GM18505 (cell line): ENCODE measurements around the gene LRRC41.
"Not testable (repeated sequence)": the region's sequence is repeated elsewhere in the genome, so short reads cannot be mapped to it uniquely, and the experiment has no call there.

Experiments
- ATAC-seq: cut with Tn5 transposase; IDR thresholded peaks from one replicate; pipeline ENCODE4 v1.9.1; 2021; ENCODE audit not compliant: unreplicated experiment
- POLR2A ChIP-seq: IDR thresholded peaks from 4 replicates; pipeline ENCODE4 v1.6.1; 2011; ENCODE audit warnings: borderline replicate concordance; ENCODE audit not compliant: insufficient read depth, insufficient read length; ENCODE audit errors: extremely low read depth

LRRC41 gene

DNA sequence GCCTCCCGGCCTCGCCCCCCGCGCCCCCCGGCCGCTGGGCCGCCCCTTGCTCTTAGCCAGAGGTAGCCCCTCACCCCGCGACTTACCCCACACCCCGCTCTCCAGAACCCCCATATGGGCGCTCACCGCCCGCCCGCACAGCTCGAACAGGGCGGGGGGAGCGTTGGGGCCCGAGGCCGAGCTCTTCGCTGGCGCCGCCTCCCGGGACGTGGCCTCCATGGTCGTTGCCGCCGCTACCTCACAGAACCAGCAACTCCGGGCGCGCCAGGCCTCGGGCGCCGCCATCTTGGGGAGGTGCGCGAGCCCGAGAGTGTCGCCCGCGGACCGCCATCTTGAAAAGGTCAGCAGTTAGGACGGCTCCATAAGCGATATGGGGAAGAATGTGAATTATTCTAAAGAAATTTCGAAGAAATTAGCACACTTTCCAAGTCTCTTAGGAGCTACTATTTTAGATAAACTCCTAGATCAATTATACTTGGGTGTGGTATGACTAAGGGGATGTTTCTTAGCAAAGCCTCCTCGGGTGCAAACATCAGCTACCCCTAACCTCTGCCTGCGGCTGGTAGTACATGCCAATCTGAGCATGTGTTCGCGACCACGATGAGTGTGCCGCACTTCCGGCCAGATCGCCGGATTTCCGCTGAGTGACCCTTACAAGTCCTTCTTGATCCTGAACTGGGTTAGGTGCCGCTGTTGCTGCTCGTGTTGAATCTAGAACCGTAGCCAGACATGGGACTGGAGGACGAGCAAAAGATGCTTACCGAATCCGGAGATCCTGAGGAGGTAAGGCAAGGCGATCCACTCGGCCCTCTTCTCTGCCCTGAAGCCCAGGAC, at the start of gene LRRC41, which contains the start of gene UQCRH:
LRRC41 (minus strand) TSS at position 579 of the 834 bp plus-strand sequence; CDS start at position 285, 294 bp downstream.
UQCRH (plus strand) TSS at position 661 of the 834 bp plus-strand sequence; CDS start at position 730, 69 bp downstream.
- peak; percentile 76 for TF ChIP-seq POLR2A

GRCh38 chr1:46352363-46352762, 48.9 kb upstream of the LRRC41 start:
- no peak for TF ChIP-seq POLR2A
- no peak for ATAC-seq

More for the DNA sequence above, at the start of gene LRRC41, which contains the start of gene UQCRH:
- ATAC-seq: peak; percentile 78

GRCh38 chr1:46345281-46345680, 41.9 kb upstream of the LRRC41 start:
- ATAC-seq: no peak
- TF ChIP-seq POLR2A: no peak

DNA sequence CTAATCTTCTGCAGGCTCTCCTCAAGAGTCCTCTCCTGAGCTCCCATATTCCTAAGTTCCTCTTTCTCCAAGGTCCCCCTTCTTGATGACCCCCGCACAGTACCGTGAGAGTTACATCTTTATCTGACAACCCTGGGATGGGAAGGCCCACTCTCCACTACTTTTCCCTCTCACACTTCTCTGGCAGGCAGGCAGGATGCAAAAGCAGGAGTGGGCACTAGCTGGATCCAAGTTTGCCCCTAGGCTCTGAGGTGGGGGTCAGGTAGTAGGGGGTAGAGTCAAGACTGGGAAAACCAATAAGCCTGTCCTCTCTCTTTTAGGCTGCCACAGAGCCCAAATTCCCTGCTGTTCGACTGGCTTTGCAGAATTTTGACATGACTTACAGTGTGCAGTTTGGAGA, 41.1 kb upstream of the LRRC41 start:
- TF ChIP-seq POLR2A: no peak
- no peak for ATAC-seq

DNA sequence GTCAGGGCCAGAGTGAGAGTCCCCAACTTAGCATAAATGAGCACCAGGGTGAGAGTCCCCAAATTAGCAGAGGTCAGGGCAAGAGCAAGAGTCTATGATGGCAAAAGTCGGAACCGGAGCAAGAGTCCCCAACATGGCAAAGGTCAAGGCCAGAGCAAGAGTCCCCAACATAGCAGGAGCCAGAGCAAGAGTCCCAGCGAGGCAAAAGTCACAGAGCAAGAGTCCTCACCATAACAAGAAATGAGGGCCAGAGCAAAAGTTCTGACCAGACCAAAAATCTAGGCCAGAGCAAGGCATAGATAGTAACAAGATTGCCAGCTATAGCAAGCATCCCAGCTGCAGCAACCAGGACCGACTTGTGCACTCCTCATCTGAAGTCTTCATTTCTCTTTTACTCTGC, 40.3 kb upstream of the LRRC41 start:
- no peak for ATAC-seq
- no peak for TF ChIP-seq POLR2A

DNA sequence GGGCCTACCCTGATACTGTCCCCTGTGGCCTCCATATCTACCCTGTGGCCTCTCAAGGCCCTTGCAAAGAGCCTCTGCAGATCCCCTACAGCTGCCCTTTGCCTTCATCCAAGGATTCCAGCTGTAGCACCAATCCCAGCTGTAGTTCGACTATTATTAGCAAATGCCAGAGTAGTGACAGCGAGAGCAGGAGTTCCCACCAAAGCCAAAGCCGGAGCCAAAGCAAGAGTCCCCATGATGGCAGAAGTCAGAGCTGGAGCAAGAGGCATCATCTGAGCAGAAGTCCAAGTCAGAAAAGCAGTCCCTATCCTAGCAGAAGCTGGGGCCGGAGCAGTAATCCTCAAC, 39.9 kb upstream of the LRRC41 start:
- no peak for TF ChIP-seq POLR2A
- no peak for ATAC-seq

- TF ChIP-seq POLR2A: no peak
- no peak for ATAC-seq
These were observed 39.4 kb upstream of the LRRC41 start for GRCh38 chr1:46342677-46343350.

DNA sequence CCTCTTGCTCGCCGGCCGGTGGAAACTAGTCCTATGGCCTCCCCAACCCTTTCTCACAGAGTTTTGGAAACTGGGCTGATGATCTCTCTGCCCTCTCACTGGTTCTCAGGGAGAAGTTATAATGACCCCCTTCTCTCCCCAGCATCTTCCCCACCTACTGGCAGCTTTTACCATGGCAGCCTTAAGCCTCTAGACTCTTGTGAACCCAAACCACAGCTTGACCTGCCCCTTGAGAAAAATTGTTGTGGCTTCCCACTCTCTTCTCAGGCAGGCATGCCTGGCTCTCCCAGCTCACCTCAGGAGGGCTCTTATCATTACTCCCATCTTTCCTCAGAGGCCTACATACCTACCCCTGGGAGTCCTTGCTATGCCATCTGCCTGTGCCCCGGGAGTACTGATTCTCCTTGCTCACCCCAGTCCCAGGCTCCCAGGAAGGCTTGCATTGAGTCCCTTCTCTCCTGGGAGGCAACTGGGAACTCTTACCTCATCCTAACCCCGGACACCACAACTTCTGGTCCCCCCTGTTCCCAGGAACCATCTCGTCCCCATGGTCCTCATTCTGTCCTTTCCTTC, 38.8 kb upstream of the LRRC41 start:
- no peak for ATAC-seq
- no peak for TF ChIP-seq POLR2A

DNA sequence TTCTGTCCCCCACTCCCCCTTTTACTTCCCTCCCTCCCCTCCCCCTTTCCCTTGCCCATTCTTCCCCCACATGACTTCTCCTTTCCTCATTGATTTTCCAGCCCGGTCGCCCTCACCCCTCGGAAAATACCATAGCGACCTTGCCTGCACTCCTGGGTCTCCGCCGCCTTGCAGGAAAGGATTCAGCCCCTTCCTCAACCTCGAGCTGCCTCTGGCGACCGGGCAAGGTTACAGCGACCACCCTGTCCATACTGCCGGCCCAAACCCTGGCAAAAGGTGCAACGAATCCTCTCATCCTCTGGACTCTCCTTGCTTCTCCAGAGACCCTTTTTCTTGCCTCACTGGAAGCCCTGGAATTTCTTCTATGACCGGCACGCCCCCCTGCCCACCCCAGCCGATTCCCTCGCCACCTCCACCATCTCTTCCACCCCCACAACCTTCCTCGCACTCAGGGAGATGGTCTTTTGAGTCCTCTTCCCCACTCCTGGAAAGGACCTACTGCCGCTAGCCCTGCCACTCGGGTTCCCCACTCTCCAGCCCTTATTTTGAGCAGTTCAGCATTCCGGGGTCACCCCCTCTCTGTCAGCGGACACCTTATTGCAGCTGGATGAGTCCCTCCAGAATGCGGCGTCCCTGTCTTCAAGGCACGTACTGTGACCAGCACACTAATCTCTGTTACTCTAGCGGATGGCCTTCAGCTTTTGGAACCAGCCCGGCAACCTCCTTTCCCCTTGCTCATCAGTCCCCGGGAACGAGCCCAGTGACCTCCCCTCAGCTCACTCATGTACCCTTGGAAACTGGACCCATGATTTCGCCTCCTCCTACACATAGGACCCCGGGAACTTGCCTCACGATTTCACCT, 38.0 kb upstream of the LRRC41 start:
- ATAC-seq: no peak
- TF ChIP-seq POLR2A: no peak

- TF ChIP-seq POLR2A: peak; percentile 83
- peak; percentile 70 for ATAC-seq
These were observed 37.2 kb upstream of the LRRC41 start, which contains the start of gene NSUN4 for GRCh38 chr1:46340404-46341221. Gene NSUN4, plus strand, starts transcription at chr1:46340807. Its CDS starts 20 bp downstream, at chr1:46340827.

DNA sequence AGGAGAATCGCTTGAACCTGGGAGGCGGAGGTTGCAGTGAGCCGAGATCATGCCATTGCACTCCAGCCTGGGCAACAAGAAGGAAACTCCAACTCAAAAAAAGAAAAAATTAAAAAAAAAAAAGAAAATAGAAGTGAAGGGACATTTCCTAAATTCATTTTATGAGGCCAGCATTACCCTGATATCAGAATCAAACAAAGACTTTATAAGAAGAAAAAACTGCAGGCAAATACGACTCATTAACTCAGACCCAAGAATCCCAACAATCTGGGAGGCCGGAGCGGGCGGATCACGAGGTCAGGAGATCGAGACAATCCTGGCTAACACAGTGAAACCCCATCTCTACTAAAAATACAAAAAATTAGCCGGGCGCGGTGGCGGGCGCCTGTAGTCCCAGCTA, 34.0 kb upstream of the LRRC41 start:
- not testable (repeated sequence) for ATAC-seq

GRCh38 chr1:46335081-46335480, 31.7 kb upstream of the LRRC41 start:
- no peak for ATAC-seq
- TF ChIP-seq POLR2A: no peak

DNA sequence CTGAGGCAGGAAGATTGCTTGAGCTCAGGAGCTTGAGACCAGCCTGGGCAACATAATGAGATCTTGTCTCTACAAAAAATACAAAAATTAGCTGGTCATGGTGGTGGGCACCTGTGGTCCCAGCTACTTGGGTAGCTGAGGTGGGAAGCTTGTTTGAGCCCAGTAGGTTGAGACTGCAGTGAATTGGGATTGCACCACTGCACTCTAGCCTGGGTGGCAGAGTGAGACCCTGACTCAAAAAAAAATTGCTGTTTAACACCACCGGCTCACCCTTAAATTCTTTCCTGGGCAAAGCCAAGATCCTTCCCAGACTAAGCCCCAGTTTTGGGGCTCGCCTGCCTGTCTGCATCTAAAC, 30.6 kb upstream of the LRRC41 start:
- no peak for ATAC-seq
- TF ChIP-seq POLR2A: peak; percentile 38
